ENCODE results near the gene KIAA0930. TPM values are rescaled to one million over a fixed set of nuclear protein-coding genes. Genes with fewer than 3 reads are reported as not detected.

KIAA0930 gene
- total RNA-seq, 1 experiment from 2014 or later = 85.1 TPM

GRCh38 chr22:45246060-45246985 is 5.6 kb upstream of the KIAA0930 start:
- Histone ChIP-seq H3K9me3 (no peaks in the 10 kb centered on the region), H3K4me3 (no peak overlapping the region), H3K27me3 (no peaks in the 10 kb centered on the region), H3K36me3 (no peaks in the 10 kb centered on the region)
- peak; percentile 76 for DNase-seq

GRCh38 chr22:45244916-45245315 is 4.2 kb upstream of the KIAA0930 start:
- H3K9me3 ChIP-seq = no peaks in the 10 kb centered on the region
- no peak overlapping the region for H3K4me3 ChIP-seq
- H3K27me3 ChIP-seq = no peaks in the 10 kb centered on the region
- no peaks in the 10 kb centered on the region for H3K36me3 ChIP-seq
- DNase-seq = no peak

DNA sequence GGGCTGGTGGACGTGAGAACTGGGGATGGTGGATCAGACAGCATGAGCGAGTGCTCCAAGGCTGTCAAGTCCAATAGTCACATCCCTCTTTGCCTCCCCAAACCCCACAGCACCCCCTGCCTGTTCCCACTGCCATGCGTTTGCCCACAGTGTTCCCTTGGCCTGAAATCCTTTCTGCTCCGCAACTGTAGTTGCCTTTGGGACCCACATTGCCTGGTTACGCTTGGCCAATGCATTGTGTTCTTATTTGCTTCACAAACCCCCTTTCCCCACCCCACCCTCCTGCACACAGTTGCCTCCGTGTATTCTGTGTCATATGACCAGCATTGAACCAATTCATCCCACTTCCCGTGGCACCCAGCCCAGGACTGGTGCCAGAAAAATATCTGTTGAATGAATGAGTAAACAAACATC is 2.1 kb upstream of the KIAA0930 start:
- no peak overlapping the region for H3K4me3 ChIP-seq
- DNase-seq = peak; percentile 42

GRCh38 chr22:45240104-45240809 is 437 bp downstream of the KIAA0930 start:
- no peaks in the 10 kb centered on the region for H3K27me3 ChIP-seq
- H3K9me3 ChIP-seq = no peaks in the 10 kb centered on the region
- H3K36me3 ChIP-seq = no peaks in the 10 kb centered on the region; the same call in 1 of the 2 replicates
- DNase-seq = peak; percentile 32
- H3K4me3 ChIP-seq = peak overlapping the region; percentile 57

More for the DNA sequence above, 2.1 kb upstream of the KIAA0930 start:
- Histone ChIP-seq H3K27me3 (no peaks in the 10 kb centered on the region), H3K36me3 (no peaks in the 10 kb centered on the region; the same call in 1 of the 2 replicates), H3K9me3 (no peaks in the 10 kb centered on the region)

DNA sequence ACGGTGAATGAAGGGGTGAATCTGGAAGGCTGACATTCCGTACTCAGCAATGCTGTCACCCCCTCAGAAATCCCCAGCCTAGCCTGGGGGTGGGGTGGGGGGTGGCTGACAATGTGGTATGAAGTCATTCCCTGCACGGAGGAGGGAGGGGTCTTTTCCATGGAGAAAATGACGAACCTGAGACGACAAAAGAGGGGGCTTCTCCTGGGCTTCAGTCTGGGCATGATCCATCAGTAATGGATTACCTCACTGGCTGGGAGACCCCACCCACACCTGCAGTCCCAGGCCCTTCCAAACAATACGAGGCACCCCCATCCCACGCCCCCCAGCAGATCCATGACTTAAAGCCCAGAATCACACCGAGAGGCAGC is 1.0 kb downstream of the KIAA0930 start:
- Histone ChIP-seq H3K9me3 (no peaks in the 10 kb centered on the region), H3K36me3 (no peaks in the 10 kb centered on the region; the same call in 1 of the 2 replicates), H3K27me3 (no peaks in the 10 kb centered on the region), H3K4me3 (peak overlapping the region; percentile 57)
- DNase-seq = no peak

GRCh38 chr22:45238957-45239680 is 1.6 kb downstream of the KIAA0930 start:
- DNase-seq = no peak
- no peaks in the 10 kb centered on the region for H3K27me3 ChIP-seq
- no peaks in the 10 kb centered on the region for H3K9me3 ChIP-seq
- no peaks in the 10 kb centered on the region; the same call in 1 of the 2 replicates for H3K36me3 ChIP-seq
- H3K4me3 ChIP-seq = peak overlapping the region; percentile 57

GRCh38 chr22:45238076-45238956 is 2.4 kb downstream of the KIAA0930 start:
- no peak for DNase-seq
- Histone ChIP-seq H3K27me3 (no peaks in the 10 kb centered on the region), H3K36me3 (no peaks in the 10 kb centered on the region; the same call in 1 of the 2 replicates), H3K9me3 (no peaks in the 10 kb centered on the region), H3K4me3 (no peak overlapping the region)

DNA sequence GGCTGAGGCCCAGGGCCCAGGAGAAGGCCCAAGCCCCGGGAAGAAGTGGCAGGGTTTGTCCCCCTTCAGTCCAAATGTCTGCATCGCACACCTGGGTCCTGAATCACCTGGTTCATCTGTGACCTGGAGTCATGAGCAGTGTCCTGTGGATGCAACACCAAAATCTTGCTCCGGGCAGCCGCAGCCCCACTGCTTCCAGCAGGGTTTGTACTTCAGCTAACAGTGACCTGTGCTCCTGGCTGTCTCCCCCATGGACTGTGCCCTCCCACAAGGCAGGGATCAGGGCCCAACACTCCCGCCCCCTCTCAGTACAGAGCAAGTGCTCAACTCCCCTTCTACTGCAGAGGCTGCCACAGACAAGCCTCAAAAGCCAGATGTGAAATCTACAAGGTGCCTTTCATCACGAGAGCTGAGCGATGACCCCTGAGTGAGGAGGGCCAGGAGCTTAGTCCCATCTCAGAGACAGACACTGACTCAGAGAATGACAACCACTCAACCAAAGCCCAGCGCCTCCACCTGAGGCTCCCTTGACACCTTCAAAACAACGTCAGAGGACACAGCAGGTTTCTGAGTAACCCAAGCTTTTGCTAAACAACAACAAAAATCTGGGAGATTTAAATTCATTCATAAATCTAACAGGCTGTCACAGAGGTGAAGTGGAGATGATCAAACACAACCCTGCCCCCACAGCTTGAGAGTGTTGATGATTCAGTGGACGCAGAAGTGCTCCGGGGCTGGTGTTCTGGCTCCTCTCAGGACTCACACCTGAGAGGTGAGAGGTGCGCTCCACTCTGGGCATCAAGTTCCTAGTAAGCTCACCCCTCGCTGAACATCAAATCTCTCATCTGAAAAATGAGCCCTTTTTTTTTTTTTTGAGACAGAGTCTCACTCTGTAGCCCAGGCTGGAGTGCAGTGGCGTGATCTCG is 3.4 kb downstream of the KIAA0930 start:
- Histone ChIP-seq H3K36me3 (no peaks in the 10 kb centered on the region; the same call in none of the 2 replicates), H3K9me3 (no peaks in the 10 kb centered on the region), H3K4me3 (no peak overlapping the region), H3K27me3 (no peaks in the 10 kb centered on the region)
- no peak for DNase-seq

DNA sequence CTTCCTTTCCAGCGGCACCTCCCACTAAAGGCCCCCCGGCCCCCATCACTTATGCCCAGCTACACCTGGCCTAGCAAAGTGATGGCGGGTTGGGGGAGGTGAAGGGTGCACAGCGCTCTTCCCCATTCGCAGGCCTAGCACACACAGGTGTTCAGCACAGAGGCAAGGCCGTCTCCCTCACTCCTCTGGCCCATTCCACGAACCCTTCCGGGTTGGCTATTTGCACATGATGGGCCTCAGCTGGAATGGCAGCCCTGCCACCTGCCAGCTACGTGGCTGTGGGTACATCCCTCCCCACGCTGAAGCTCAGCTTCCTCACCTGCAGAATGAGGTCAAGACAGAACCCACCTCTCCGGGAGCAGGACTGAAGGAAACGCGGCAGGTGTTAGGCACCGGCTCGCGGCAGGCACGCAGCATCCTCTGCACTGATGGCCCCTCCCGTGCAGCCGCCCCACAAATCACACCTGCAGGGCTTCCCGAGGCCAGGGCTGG is 4.8 kb downstream of the KIAA0930 start:
- no peak for DNase-seq
- no peak overlapping the region for H3K4me3 ChIP-seq
- H3K27me3 ChIP-seq = no peaks in the 10 kb centered on the region
- no peaks in the 10 kb centered on the region; the same call in none of the 2 replicates for H3K36me3 ChIP-seq
- H3K9me3 ChIP-seq = no peaks in the 10 kb centered on the region

GRCh38 chr22:45235101-45235777 is 5.5 kb downstream of the KIAA0930 start:
- Histone ChIP-seq H3K9me3 (no peaks in the 10 kb centered on the region), H3K27me3 (no peaks in the 10 kb centered on the region), H3K4me3 (no peak overlapping the region), H3K36me3 (no peaks in the 10 kb centered on the region; the same call in none of the 2 replicates)
- no peak for DNase-seq

DNA sequence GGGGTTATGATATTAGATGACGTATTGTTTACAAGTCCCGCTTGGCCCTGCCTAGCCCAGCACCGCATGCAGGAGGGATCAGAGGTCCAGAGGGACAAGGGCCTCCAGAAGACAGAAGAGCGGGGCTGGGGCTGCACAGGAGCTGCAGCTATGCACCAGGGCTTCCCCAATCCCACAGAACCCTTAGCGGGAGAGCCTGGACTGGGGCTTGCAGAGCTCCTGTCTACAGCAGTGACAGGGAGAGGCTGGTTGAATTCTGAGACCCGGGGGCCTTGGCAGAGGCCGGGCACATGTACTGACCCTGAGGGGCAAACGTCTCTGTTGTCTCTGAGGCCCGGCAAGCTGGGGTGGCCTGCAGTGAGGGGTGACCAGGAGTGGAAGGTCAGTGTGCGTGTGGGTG is 6.9 kb downstream of the KIAA0930 start:
- Histone ChIP-seq H3K36me3 (no peaks in the 10 kb centered on the region; the same call in none of the 2 replicates), H3K9me3 (no peaks in the 10 kb centered on the region), H3K27me3 (no peaks in the 10 kb centered on the region), H3K4me3 (no peak overlapping the region)
- DNase-seq = no peak

GRCh38 chr22:45233386-45233785 is 7.3 kb downstream of the KIAA0930 start:
- Histone ChIP-seq H3K9me3 (no peaks in the 10 kb centered on the region), H3K27me3 (no peaks in the 10 kb centered on the region), H3K4me3 (no peak overlapping the region), H3K36me3 (no peaks in the 10 kb centered on the region; the same call in 1 of the 2 replicates)
- no peak for DNase-seq

GRCh38 chr22:45231293-45231692 is 9.4 kb downstream of the KIAA0930 start:
- H3K9me3 ChIP-seq = no peaks in the 10 kb centered on the region
- no peak for DNase-seq
- H3K4me3 ChIP-seq = no peak overlapping the region
- no peaks in the 10 kb centered on the region for H3K27me3 ChIP-seq
- peaks cover 4% of the 10 kb centered on the region for H3K36me3 ChIP-seq

- Histone ChIP-seq H3K4me3 (no peak overlapping the region), H3K9me3 (no peaks in the 10 kb centered on the region), H3K27me3 (no peaks in the 10 kb centered on the region), H3K36me3 (peaks cover 4% of the 10 kb centered on the region)
- DNase-seq = no peak
Measured at GRCh38 chr22:45230026-45230721, 10.5 kb downstream of the KIAA0930 start.

Measured in MG63 (cell line).